A673 (cell line): ENCODE results near the gene KCNQ2. TPM values are rescaled to one million over a fixed set of nuclear protein-coding genes. Genes with fewer than 3 reads are reported as not detected.

Source experiments
- BruUV-seq: library from RNA; stranded (reverse); fragments of 400-500 nt; replicated peaks from 2 replicates; lab custom pipeline; 2021; lab: Mats Ljungman, UMichigan
- CTCF ChIA-PET: fragments of 300-600 bp; sonication (Branson Sonifier 250); formaldehyde crosslinking; loops from one replicate; lab custom pipeline; 2022; ENCODE audit warnings: antibody characterized with exemption; lab: Charles Lee
- POLR2A ChIA-PET: fragments of 300-600 bp; sonication (Branson Sonifier 250); formaldehyde crosslinking; loops from one replicate; lab custom pipeline; 2022; ENCODE audit warnings: antibody characterized with exemption; ENCODE audit not compliant: low non-redundant PET; lab: Charles Lee
- DNase-seq: peaks from one replicate; pipeline ENCODE4 v3.0.0-alpha.2; 2015; ENCODE audit warnings: low spot score
- H3K27ac ChIP-seq: fragments of 200-600 bp; sonication (generic); 2 replicates; pipeline ENCODE4 v1.5.1; 2016; ENCODE audit warnings: mixed run types, low read depth, mild to moderate bottlenecking, mixed read lengths, antibody characterized with exemption, low read length; ENCODE audit not compliant: poor library complexity, severe bottlenecking
- H3K27me3 ChIP-seq: fragments of 200-600 bp; sonication (generic); replicated peaks from 2 replicates; pipeline ENCODE4 v1.6.1; 2017; ENCODE audit warnings: mixed run types, low read depth, mild to moderate bottlenecking, mixed read lengths, antibody characterized with exemption, low read length; ENCODE audit not compliant: insufficient read depth, poor library complexity
- H3K36me3 ChIP-seq: fragments of 200-600 bp; sonication (generic); 2 replicates; pipeline ENCODE4 v1.6.1; 2016; ENCODE audit warnings: mixed run types, mild to moderate bottlenecking, mixed read lengths, antibody characterized with exemption, low read length; ENCODE audit not compliant: insufficient read depth, poor library complexity, severe bottlenecking
- H3K4me1 ChIP-seq: fragments of 200-600 bp; sonication (generic); 2 replicates; pipeline ENCODE4 v1.6.1; 2017; ENCODE audit warnings: mixed run types, mild to moderate bottlenecking, mixed read lengths, antibody characterized with exemption, low read length; ENCODE audit not compliant: insufficient read depth, poor library complexity, severe bottlenecking
- H3K4me3 ChIP-seq: fragments of 200-600 bp; sonication (generic); 2 replicates; pipeline ENCODE4 v1.5.1; 2016; ENCODE audit warnings: low read depth, mixed run types, mild to moderate bottlenecking, mixed read lengths, low read length; ENCODE audit not compliant: poor library complexity, severe bottlenecking
- H3K9me3 ChIP-seq: fragments of 200-600 bp; sonication (generic); 2 replicates; pipeline ENCODE4 v1.6.1; 2016; ENCODE audit warnings: mixed run types, low read depth, mild to moderate bottlenecking, mixed read lengths, antibody characterized with exemption, low read length; ENCODE audit not compliant: poor library complexity, severe bottlenecking
- EZH2 ChIP-seq: fragments of 200-600 bp; sonication (generic); IDR thresholded peaks from 2 replicates; pipeline ENCODE4 v1.6.1; 2017; ENCODE audit warnings: borderline replicate concordance, low read depth, mild to moderate bottlenecking, mixed read lengths, antibody characterized with exemption, low read length; ENCODE audit not compliant: poor library complexity, severe bottlenecking
- intact Hi-C: fragments of 100-400 bp; cut with micrococcal nuclease; formaldehyde crosslinking; loops from one replicate; pipeline ENCODE4 v1.10.0; 2022; ENCODE audit not compliant: unreplicated experiment
- total RNA-seq: library from RNA; stranded (reverse); gene quantifications from 2 replicates; pipeline ENCODE4 v1.2.3, GENCODE V29; 2021
- TF ChIP-seq, protein P1 (sequence below): fragments of 300-800, 200-600 bp; sonication (generic); conservative IDR thresholded peaks from 2 replicates; pipeline ENCODE4 v1.5.1; 2017; ENCODE audit warnings: low read depth, mild to moderate bottlenecking, antibody characterized with exemption, low read length, moderate library complexity, mixed read lengths

KCNQ2 gene
- total RNA-seq, 1 experiment from 2014 or later, result 6.6 TPM

DNA sequence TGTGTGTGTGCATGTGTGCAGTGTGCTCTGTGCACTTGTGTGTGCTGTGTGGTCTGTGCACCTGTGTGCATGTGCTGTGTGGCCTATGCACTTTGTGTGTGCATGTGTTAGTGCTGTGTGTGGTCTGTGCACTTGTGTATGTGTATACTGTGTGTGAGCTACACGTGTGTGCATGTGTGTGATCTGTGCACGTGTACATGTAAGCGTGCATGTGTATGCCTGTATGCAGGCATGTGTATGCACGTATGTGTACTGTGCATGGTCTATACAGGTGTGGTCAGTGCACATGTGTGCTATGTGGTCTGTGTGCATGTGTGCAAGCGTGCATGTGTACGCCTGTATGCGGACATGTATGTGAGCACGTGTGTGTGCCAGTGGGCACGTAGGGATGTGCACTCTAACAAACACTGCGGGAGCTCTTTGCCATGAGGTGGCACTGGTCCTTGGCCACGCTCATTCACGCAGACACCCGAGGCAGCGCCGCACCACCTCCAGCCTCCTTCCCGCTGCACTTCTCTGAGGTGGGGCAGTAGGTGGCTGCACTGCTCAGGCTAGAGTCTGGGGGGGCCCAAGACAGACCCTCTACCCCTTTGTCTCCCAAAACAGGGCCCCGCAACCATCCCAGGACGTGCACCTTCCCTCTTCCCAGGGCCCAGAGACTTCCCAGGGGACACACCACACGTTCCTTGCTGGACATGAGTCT is 68.9 kb downstream of the KCNQ2 start:
- ChIA-PET POLR2A (no interaction called here), CTCF (no interaction called here)
- intact Hi-C loops, result no loop called here

DNA sequence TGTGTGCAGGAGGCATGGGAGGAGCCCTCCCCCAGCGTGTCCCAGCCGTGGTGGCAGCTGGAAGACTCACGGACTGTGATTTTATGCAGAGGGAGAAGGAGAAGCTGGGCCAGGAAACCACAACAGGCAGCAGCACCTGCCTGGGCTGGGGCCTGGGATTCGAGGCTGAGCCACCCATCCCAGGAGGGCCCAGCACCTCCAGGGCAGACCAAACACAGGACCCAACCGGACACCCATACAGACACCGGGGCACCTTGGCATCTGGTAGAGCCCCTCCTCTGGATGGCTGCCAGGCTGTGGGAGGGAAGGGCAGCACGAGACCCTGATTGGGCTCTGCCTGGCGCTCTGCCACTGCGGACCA is 69.6 kb downstream of the KCNQ2 start:
- intact Hi-C loops, result no loop called here

More for the DNA sequence above, 68.9 kb downstream of the KCNQ2 start:
- BruUV-seq, result no TSS peak
- TF ChIP-seq EZH2, result no peak
- TF ChIP-seq, protein P1, sequence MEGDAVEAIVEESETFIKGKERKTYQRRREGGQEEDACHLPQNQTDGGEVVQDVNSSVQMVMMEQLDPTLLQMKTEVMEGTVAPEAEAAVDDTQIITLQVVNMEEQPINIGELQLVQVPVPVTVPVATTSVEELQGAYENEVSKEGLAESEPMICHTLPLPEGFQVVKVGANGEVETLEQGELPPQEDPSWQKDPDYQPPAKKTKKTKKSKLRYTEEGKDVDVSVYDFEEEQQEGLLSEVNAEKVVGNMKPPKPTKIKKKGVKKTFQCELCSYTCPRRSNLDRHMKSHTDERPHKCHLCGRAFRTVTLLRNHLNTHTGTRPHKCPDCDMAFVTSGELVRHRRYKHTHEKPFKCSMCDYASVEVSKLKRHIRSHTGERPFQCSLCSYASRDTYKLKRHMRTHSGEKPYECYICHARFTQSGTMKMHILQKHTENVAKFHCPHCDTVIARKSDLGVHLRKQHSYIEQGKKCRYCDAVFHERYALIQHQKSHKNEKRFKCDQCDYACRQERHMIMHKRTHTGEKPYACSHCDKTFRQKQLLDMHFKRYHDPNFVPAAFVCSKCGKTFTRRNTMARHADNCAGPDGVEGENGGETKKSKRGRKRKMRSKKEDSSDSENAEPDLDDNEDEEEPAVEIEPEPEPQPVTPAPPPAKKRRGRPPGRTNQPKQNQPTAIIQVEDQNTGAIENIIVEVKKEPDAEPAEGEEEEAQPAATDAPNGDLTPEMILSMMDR, result no peak
- peaks cover 21% of the 10 kb centered on the region for H3K27me3 ChIP-seq
- no peaks in the 10 kb centered on the region for H3K36me3 ChIP-seq
- H3K4me1 ChIP-seq, result no peaks in the 10 kb centered on the region
- no peak overlapping the region for H3K27ac ChIP-seq
- no peaks in the 10 kb centered on the region for H3K9me3 ChIP-seq
- H3K4me3 ChIP-seq, result no peak overlapping the region
- no peak for DNase-seq

DNA sequence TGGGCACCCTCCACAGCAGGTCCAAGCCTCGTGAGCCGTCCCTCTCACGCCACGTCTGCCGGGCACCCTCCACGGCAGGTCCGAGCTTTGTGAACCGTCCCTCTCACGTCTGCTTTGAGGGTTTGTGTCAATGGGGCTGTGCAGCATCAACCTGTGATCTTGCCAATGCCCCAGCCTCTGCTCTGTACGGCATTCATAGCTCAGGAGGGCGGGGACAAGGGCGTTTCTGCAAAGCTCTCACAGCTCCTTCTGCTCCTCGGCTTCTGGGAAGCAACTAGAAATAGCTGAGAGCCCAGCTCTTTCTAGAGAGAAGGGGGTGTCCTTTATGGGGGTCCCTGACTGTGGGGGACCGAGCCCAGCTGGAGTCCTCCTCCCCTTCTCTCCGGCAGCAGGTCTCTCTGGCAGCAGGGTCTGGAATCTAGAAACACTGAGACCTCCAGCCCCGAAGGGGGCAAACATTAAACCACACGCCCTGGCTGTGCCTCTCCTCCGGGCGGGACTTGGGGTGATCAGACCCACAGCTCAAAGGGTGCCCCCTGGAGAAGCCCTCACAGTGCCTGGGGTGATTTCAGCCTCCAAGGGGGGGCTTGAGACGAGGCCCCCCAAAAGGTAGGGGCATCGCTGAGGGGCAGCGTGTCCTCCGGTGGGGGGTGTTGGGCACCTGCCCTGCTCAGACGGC is 70.1 kb downstream of the KCNQ2 start:
- DNase-seq, result no peak
- no TSS peak for BruUV-seq
- no peaks in the 10 kb centered on the region for H3K9me3 ChIP-seq
- H3K4me1 ChIP-seq, result no peaks in the 10 kb centered on the region
- TF ChIP-seq, protein P1, result no peak
- no peak for TF ChIP-seq EZH2
- H3K36me3 ChIP-seq, result no peaks in the 10 kb centered on the region
- H3K27me3 ChIP-seq, result peaks cover 21% of the 10 kb centered on the region
- H3K27ac ChIP-seq, result no peak overlapping the region
- ChIA-PET CTCF (interaction anchor here (0.6 kb wide), 1 partner anchor 134 kb away, joined by 3 read pairs; no protein-coding TSS in a partner anchor), POLR2A (no interaction called here)
- intact Hi-C loops, result no loop called here
- H3K4me3 ChIP-seq, result no peak overlapping the region

More for the DNA sequence above, 69.6 kb downstream of the KCNQ2 start:
- DNase-seq, result no peak
- CTCF ChIA-PET, result interaction anchor here (0.6 kb wide), 1 partner anchor 134 kb away, joined by 3 read pairs; no protein-coding TSS in a partner anchor
- Histone ChIP-seq H3K4me1 (no peaks in the 10 kb centered on the region), H3K27ac (no peak overlapping the region), H3K4me3 (no peak overlapping the region), H3K36me3 (no peaks in the 10 kb centered on the region), H3K9me3 (no peaks in the 10 kb centered on the region), H3K27me3 (peaks cover 21% of the 10 kb centered on the region)
- TF ChIP-seq, protein P1, result no peak
- TF ChIP-seq EZH2, result no peak
- POLR2A ChIA-PET, result no interaction called here
- no TSS peak for BruUV-seq
